HL-60/S4 treated with retinoic acid at 250 ng/mL for 4 days and 3 days (cell line): ENCODE results near the gene ACSL3.
"Not testable (repeated sequence)": the region's sequence is repeated elsewhere in the genome, so short reads cannot be mapped to it uniquely, and the experiment has no call there.

Source experiments
- in situ Hi-C: fragments of 300-500 bp; cut with MboI; formaldehyde crosslinking; loops from 2 replicates; pipeline ENCODE4 v1.7.0; 2022; ENCODE audit warnings: low sequenced_read_pairs

The ACSL3 gene

GRCh38 chr2:222860740-222861410 lies at the start of gene ACSL3:
ACSL3 (plus strand) TSS chr2:222861036; CDS start chr2:222908773, 47,737 bp downstream.
- in situ Hi-C loops = no loop called here

- in situ Hi-C loops = no loop called here
Measured at GRCh38 chr2:222811828-222812227, 49.0 kb upstream of the ACSL3 start.

- in situ Hi-C loops = no loop called here
Measured at GRCh38 chr2:222813177-222813843, 47.5 kb upstream of the ACSL3 start.

- in situ Hi-C loops = no loop called here
Measured at GRCh38 chr2:222819722-222820333, 41.0 kb upstream of the ACSL3 start.

GRCh38 chr2:222823183-222823930 lies 37.5 kb upstream of the ACSL3 start:
- in situ Hi-C loops = no loop called here

GRCh38 chr2:222825031-222825430 lies 35.8 kb upstream of the ACSL3 start:
- in situ Hi-C loops = no loop called here

- in situ Hi-C loops = no loop called here
Measured at GRCh38 chr2:222827417-222827816, 33.4 kb upstream of the ACSL3 start.

GRCh38 chr2:222828572-222828971 lies 32.3 kb upstream of the ACSL3 start:
- in situ Hi-C loops = no loop called here

GRCh38 chr2:222830164-222830563 lies 30.7 kb upstream of the ACSL3 start:
- in situ Hi-C loops = no loop called here

GRCh38 chr2:222833410-222833809 lies 27.4 kb upstream of the ACSL3 start:
- in situ Hi-C loops = no loop called here

GRCh38 chr2:222835143-222835822 lies 25.6 kb upstream of the ACSL3 start:
- in situ Hi-C loops = no loop called here

- in situ Hi-C loops = no loop called here
Measured at GRCh38 chr2:222835823-222836151, 25.0 kb upstream of the ACSL3 start.

- in situ Hi-C loops = no loop called here
Measured at GRCh38 chr2:222837643-222838056, 23.2 kb upstream of the ACSL3 start.

GRCh38 chr2:222840060-222840802 lies 20.6 kb upstream of the ACSL3 start:
- in situ Hi-C loops = no loop called here

GRCh38 chr2:222842491-222843174 lies 18.2 kb upstream of the ACSL3 start:
- in situ Hi-C loops = no loop called here

- in situ Hi-C loops = no loop called here
Measured at GRCh38 chr2:222844323-222844722, 16.5 kb upstream of the ACSL3 start.

- in situ Hi-C loops = not testable (repeated sequence)
Measured at GRCh38 chr2:222845314-222845713, 15.5 kb upstream of the ACSL3 start.

- in situ Hi-C loops = no loop called here
Measured at GRCh38 chr2:222846003-222846402, 14.8 kb upstream of the ACSL3 start.

GRCh38 chr2:222848031-222848430 lies 12.8 kb upstream of the ACSL3 start:
- in situ Hi-C loops = not testable (repeated sequence)

GRCh38 chr2:222848862-222849261 lies 12.0 kb upstream of the ACSL3 start:
- in situ Hi-C loops = no loop called here
